HG02588 (cell line): ENCODE results near the gene OSBPL2.

Source experiments
- ATAC-seq: cut with Tn5 transposase; IDR thresholded peaks from one replicate; pipeline ENCODE4 v1.9.1; 2021; ENCODE audit warnings: mild to moderate bottlenecking, moderate library complexity; ENCODE audit not compliant: unreplicated experiment

OSBPL2 gene

GRCh38 chr20:62321521-62321948, 83.2 kb downstream of the OSBPL2 start:
- no peak for ATAC-seq

DNA sequence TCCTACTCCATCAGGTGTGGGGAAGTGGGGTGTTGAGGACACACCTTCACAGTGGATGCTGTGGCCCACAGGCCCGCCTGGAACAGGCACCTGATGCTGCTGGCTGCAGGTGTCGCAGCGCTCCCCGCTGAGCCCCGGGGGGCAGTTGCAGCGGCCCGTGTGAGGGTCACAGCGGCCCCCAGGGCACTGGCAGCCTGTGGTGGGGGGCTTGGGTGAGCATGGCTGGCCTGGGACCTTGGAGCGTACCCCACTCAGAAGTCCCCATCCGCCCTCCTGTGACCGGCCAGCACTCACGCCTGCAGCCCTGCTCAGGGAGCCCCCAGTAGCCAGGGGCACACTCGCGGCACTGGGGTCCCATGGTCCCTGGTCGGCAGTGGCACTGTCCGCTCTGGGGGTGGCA, 83.7 kb downstream of the OSBPL2 start:
- no peak for ATAC-seq

DNA sequence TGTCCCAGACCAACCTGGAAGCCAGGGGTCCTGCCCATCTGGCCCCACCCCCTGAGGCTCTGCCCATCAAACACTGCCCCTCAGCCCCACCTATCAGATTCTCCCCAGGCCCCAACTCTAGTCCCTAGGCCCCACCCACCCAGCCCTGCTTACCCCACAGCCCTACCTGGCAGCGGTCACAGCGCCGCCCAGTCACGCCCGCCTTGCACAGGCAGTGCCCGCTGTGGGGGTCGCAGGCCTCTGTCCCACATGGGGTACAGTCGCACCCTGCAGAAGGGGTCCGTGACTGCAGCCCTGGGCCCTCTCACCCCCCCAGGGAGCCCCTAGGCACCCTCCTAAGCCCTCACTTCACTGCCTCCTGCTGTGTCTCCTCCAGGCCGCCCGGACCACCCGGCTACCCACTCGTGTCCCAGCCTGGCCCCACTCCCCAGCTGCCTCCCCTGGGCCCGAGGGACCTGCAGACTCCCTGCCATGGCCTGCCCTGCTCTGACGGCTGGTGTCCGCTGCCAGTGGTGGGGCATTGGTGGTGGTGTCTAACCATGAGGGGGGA, 84.2 kb downstream of the OSBPL2 start:
- ATAC-seq = no peak

- no peak for ATAC-seq
These were observed 85.0 kb downstream of the OSBPL2 start for GRCh38 chr20:62323146-62323979.

- ATAC-seq = no peak
These were observed 85.9 kb downstream of the OSBPL2 start for GRCh38 chr20:62323980-62324906.

DNA sequence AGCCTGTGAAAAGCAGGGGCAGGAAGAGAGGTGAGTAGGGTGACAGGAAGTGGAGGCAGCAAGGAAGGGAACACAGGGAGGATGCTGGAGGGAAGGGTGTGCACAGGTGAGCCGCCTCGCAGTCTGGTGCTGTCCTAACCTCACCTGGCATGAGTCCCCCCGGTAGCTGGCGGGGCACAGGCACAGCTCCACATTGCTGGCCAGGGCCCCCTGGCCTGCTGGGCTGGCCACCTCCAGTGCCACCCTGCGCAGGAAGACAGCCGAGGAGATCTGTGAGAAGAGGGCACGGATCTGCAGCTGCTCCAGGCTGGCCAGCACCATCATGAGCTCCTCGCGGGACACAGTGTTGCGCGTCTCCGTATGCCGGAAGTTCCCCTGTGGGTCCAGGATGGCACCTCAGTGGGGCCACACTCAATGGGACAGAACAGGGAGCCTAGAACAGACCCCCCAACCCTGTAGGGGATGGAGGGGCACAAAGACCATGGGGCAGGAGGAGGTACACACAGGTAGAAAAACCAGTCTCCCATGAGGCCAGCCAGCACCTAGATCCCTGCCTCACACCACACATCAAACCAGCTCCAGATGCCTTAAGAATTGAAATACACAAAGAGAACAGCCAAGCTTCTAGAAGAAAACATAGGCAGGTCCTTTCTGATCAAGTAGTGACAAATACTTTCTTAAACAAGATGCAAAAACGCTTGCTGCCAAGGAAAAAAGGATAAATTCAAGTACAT, 87.0 kb downstream of the OSBPL2 start:
- ATAC-seq = no peak

DNA sequence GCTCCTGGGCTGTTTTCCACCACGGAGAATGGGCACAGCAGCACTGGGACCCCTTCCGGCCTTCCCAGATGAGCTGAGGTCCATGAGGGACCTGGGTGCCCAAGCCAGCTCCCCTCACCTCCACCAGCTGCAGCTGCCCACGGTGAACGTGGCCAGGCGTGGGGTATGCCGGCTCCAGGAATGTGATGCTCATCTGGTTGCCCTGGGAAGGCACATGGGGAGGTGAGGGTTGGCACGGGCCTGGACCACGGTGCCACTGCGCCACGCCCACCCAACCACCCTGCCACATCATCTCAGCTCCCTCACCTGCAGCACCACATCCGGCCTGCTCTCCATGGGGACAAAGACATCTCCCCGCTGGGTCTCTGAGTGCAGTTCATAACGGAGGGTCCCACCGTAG, 88.2 kb downstream of the OSBPL2 start:
- no peak for ATAC-seq

GRCh38 chr20:62326959-62327725, 88.8 kb downstream of the OSBPL2 start:
- no peak for ATAC-seq

DNA sequence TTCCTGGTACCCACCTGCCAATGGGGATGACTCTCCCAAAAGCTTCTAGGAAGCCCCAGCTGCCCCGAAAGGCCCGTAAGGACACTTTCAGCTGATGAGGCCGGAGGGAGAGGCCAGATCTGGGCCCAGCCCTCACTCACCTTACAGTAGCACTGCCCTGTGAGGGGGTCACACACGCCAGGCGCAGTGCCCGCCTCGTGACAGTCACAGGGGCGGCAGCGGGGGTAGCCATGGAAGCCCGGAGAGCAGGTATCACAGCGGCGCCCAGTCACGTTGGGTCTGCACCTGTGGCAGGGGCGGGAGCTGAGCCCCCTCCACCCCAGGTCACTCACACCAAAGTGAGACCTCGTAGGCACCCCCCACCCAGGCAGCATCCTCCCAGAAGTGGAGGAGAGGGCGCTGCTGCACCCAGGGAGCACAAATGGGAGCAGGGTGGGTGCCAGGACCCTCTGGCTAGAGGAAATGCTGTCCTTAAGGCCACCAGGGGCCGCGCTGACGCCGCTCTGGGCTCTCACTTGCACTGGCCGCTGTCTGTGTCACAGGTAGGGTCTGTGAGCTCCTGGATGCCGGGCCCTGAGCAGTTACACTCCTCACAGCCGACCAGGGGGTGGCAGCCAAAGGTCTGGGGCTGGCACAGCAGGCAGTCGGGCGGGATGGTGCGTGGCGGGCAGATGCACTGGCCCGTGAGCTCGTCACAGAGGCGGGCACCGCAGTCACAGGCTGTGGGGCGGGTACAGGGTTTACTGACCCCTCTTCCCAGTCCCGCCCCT, 89.6 kb downstream of the OSBPL2 start:
- ATAC-seq = no peak

DNA sequence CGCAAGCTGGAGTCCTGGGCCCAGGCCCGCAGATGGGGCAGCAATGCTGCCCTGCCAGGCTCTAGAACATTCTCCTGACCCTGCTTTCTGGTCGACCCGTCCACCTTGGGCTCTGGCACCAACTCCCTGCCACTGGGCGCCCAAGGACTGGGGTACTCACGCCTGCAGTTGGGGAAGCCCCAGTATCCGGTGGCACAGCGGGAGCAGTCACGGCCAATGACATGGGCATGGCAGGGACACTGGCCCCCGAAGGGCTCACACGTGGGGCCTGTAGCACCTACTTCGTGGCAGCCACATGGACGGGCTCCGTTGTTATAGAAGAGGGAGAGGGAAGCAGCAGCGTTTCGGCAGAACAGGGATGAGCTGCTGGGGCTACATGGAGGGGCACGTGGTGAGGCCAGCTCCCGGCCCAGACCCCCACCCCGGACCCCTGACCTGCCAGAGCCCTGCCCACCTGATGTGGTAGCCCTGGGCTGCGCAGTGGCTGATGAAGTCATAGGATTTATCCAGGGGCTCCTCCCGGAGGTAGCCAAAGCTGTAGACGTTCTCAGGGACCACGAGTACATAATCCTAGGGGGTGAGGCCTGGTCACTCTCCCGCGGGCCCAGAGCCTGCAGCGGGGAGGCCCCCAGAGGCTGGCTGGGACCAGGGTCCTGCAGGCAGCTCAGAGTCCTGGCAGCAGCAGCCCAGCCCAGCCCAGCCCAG, 90.5 kb downstream of the OSBPL2 start:
- no peak for ATAC-seq

DNA sequence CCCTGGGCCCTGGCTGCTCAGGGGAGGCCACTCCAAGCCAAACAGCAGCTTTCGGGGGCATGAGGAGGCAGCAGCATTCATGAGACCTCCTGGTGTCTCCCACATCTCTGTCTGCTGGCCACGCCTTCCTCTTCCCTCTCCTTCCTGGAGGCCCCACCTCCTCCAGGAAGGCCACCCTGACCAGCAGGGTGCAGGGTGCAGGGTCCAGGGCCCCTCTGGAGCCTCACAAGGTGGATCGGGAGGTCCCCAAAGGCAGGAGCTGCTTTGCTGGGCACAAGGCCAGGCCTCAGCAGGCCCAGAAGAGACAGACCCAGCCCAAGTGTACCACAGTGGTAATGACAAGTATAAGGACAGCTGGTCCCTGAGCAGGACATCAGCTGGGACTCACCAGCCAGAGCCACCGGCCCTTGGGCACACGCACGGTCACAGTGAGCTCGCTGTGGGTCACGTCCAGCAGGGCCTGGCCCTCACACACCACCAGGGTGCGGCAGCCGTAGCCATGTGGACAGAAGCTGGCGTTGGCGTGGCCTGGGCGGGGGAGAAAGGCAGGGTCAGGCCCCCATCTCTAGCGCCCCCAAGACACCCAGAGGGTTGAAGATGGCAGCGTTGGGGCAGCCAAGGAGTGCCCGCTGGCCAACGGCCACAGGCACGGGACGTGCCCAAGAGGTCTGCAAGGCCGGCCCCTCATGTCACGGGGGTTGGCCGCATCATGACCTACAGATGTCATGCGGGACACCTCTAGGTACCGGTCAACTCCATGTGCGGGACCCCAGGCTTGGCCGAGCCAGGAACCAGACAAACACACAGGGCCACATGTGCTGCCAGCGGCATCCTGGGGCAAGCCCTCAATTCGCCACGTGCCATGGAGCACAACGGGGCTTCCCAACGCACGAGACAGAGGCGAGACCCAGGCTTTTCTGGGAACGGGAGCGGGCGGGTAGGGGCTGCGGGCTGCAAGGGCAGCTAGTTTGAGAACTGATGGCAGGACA, 91.4 kb downstream of the OSBPL2 start:
- ATAC-seq = no peak

DNA sequence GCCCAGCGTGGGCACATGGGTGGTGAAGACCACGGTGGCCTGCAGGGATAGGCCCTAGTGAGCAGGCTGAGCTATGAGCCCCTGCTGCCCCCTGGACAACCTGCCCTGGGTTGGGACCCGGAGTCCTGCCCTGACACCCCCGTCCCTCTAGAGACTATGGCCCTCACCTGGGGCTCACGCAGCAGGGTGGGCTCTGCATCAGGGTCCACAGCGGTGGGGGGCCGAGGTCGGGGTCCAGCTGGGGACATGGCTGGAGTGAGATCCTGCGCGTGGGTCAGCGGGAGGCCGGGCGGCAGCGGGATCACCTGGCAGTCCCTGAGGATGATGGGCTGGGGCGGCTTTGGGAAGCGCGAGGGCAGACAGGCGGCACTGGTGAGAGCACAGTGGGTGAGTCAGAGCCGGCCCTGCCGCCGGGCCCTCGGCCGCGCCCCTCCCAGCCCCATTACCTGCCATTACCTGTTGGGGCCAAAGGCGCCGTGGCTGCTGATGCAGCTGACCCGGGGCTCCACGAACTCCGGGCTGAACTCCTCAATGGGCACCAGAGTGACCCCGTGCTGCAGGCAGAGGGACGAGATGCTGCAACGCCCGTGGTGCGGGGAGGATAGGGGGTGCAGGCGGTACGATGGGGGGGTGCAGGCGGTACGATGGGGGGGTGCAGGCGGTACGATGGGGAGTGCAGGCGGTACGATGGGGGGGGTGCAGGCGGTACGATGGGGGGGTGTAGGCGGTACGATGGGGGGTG, 92.4 kb downstream of the OSBPL2 start:
- no peak for ATAC-seq

- ATAC-seq = no peak
These were observed 93.0 kb downstream of the OSBPL2 start for GRCh38 chr20:62331347-62331746.

DNA sequence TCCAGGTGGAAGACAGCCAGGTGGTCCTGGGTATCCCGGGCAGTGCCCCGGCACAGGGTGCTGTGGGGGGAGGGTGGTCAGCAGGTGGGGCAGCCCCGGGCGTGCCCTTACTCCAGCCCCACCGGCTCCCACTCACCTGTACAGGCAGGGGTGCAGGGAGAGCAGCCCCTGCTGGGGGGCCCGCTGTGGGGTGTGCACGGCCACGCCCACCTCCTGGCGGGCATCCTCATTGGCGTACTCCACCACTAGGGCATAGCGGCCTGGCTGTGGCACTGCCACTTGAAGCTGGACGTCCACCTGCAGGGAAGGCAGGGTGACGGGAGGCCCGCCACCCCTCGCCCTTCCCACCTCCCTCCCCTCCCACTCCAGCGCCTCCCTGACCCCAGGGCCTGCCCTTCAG, 94.1 kb downstream of the OSBPL2 start:
- no peak for ATAC-seq

GRCh38 chr20:62332989-62333819, 94.9 kb downstream of the OSBPL2 start:
- no peak for ATAC-seq
